CD4-positive, alpha-beta T cell treated with Interleukin-2 at 100 ng/mL for 4 hours (primary cell): ENCODE data around the gene RPL13A.

Source experiments
- DNase-seq: peaks from one replicate; pipeline ENCODE4 v3.0.0-alpha.2; 2020; ENCODE audit warnings: low spot score

Gene RPL13A

DNA sequence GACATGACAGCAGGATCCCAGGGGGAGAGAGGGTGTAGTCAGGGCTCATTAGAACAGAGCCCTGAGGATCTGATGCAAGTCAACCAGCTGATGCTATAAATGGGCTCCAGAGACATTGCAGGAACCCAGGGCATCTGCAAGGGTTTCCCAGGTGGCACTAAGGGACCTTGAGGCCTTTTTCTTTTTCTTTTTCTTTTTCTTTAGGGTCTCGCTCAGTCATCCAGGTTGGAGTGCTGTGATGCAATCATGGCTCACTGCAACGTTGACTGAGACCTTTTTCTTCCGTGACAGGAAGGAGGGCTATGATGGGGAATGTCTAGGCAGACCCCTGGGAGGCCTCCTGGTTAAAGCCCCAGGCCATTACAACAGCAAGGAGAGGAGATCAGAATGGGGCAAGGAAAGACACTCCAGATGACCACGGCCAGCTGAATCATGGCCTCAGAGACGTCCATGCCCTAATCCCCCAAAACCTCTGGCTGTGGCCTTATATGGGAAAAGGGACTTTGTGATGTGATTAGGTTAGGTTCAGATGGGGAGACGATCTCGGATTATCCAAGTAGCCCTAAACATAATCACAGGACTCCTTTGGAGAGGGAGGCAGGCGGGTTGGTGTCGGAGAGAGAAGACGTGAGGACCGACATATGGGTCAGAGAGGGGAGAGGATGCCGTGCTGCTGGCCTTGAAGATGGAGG lies 20.5 kb downstream of the RPL13A start:
- no peak for DNase-seq

- DNase-seq = no peak
Measured at GRCh38 chr19:49512970-49513745, 25.8 kb downstream of the RPL13A start.

GRCh38 chr19:49513746-49514118 lies 26.3 kb downstream of the RPL13A start:
- DNase-seq = no peak

DNA sequence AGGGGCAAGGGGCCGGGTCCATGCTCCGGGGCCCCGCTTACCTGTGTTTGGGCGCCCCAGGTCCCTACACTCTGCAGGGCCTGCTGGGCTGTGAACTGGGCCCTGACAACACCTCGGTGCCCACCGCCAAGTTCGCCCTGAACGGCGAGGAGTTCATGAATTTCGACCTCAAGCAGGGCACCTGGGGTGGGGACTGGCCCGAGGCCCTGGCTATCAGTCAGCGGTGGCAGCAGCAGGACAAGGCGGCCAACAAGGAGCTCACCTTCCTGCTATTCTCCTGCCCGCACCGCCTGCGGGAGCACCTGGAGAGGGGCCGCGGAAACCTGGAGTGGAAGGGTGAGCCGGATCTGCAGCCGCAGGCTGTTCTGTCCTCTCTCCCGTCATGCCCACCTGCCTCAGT lies 26.7 kb downstream of the RPL13A start:
- no peak for DNase-seq

- DNase-seq = no peak
Measured at GRCh38 chr19:49515767-49516166, 28.4 kb downstream of the RPL13A start.

- no peak for DNase-seq
Measured at GRCh38 chr19:49518033-49518432, 30.6 kb downstream of the RPL13A start.

DNA sequence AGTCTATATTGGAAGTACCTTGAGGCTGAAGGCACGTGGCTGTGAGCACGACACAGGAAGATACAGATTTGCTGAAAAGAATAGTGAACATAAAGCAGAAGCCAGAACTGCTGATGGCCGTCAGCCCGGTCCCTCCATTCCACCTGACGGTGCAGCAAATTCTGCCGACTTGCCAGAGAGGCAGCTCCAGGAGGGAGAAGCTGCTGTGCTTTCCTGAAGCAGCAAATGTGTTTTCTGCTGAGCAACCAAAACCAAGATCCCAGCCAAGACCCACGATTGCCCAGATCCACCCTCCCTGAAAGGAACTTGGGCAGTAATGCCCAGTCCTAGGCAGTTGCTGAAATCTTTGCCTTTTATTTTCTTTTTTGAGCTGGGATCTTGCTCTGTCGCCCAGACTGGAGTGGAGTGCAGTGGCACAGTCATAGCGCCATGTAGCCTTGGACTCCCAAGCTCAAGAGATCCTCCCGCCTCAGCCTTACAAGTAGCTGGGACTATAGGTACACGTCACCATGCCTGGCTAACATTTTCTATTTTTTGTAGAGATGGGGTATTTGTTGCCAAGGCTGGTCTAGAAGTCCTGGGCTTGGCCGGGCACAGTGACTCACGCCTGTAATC lies 33.4 kb downstream of the RPL13A start:
- DNase-seq = no peak

- no peak for DNase-seq
Measured at GRCh38 chr19:49524812-49525455, 37.5 kb downstream of the RPL13A start.

- DNase-seq = no peak
Measured at GRCh38 chr19:49528211-49528771, 40.9 kb downstream of the RPL13A start.

- DNase-seq = no peak
Measured at GRCh38 chr19:49530708-49531107, 43.3 kb downstream of the RPL13A start.

GRCh38 chr19:49533551-49534488 lies 46.4 kb downstream of the RPL13A start:
- peak; percentile 76 for DNase-seq

GRCh38 chr19:49534632-49535385 lies 47.4 kb downstream of the RPL13A start:
- DNase-seq = no peak

- no peak for DNase-seq
Measured at GRCh38 chr19:49536921-49537462, 49.6 kb downstream of the RPL13A start.

GRCh38 chr19:49538643-49539042 lies 51.2 kb downstream of the RPL13A start:
- DNase-seq = no peak

GRCh38 chr19:49539192-49539952 lies 52.0 kb downstream of the RPL13A start:
- DNase-seq = no peak
